Mucosa of stomach (tissue), 1 donor: ENCODE data around the gene POLA1.

Experiments used
- H3K27me3 ChIP-seq: one replicate; pipeline ENCODE4 v1.7.0; 2013; ENCODE audit warnings: mild to moderate bottlenecking, low read length; ENCODE audit not compliant: control insufficient read depth, insufficient read depth
- H3K36me3 ChIP-seq: one replicate; pipeline ENCODE4 v1.7.0; 2013; ENCODE audit warnings: low read length; ENCODE audit not compliant: control insufficient read depth, insufficient read depth
- H3K4me1 ChIP-seq: one replicate; pipeline ENCODE4 v1.7.0; 2013; ENCODE audit warnings: mild to moderate bottlenecking, low read length; ENCODE audit not compliant: control insufficient read depth, insufficient read depth
- H3K4me3 ChIP-seq: one replicate; pipeline ENCODE4 v1.7.0; 2013; ENCODE audit warnings: low read length
- H3K9ac ChIP-seq: one replicate; pipeline ENCODE4 v1.7.0; 2013; ENCODE audit warnings: mild to moderate bottlenecking, low read length, moderate library complexity
- H3K9me3 ChIP-seq: one replicate; pipeline ENCODE4 v1.7.0; 2013; ENCODE audit warnings: mild to moderate bottlenecking, low read length, moderate library complexity; ENCODE audit not compliant: control insufficient read depth
- donor health status: Pancreatic carcinoma.

The POLA1 gene

GRCh38 chrX:24661292-24661691 lies 32.4 kb upstream of the POLA1 start:
- no peaks in the 10 kb centered on the region for H3K4me1 ChIP-seq
- no peaks in the 10 kb centered on the region for H3K27me3 ChIP-seq
- no peaks in the 10 kb centered on the region for H3K9me3 ChIP-seq
- no peak overlapping the region for H3K9ac ChIP-seq
- no peak overlapping the region for H3K4me3 ChIP-seq
- H3K36me3 ChIP-seq: no peaks in the 10 kb centered on the region

- no peaks in the 10 kb centered on the region for H3K36me3 ChIP-seq
- no peaks in the 10 kb centered on the region for H3K4me1 ChIP-seq
- no peaks in the 10 kb centered on the region for H3K9me3 ChIP-seq
- H3K27me3 ChIP-seq: no peaks in the 10 kb centered on the region
- no peak overlapping the region for H3K9ac ChIP-seq
- no peak overlapping the region for H3K4me3 ChIP-seq
These were observed 31.4 kb upstream of the POLA1 start for GRCh38 chrX:24662352-24662751.

- no peaks in the 10 kb centered on the region for H3K36me3 ChIP-seq
- H3K4me3 ChIP-seq: no peak overlapping the region
- no peaks in the 10 kb centered on the region for H3K27me3 ChIP-seq
- no peaks in the 10 kb centered on the region for H3K4me1 ChIP-seq
- H3K9me3 ChIP-seq: no peaks in the 10 kb centered on the region
- H3K9ac ChIP-seq: no peak overlapping the region
These were observed 25.6 kb upstream of the POLA1 start for GRCh38 chrX:24668111-24668510.

GRCh38 chrX:24672701-24673190 lies 21.0 kb upstream of the POLA1 start:
- Histone ChIP-seq H3K4me1 (no peaks in the 10 kb centered on the region), H3K9ac (no peak overlapping the region), H3K4me3 (no peak overlapping the region)

GRCh38 chrX:24673424-24673823 lies 20.3 kb upstream of the POLA1 start:
- Histone ChIP-seq H3K4me3 (no peak overlapping the region), H3K36me3 (no peaks in the 10 kb centered on the region), H3K9me3 (no peaks in the 10 kb centered on the region), H3K9ac (no peak overlapping the region), H3K27me3 (no peaks in the 10 kb centered on the region), H3K4me1 (no peaks in the 10 kb centered on the region)

More at GRCh38 chrX:24672701-24673190, 21.0 kb upstream of the POLA1 start:
- H3K27me3 ChIP-seq: no peaks in the 10 kb centered on the region
- no peaks in the 10 kb centered on the region for H3K9me3 ChIP-seq
- H3K36me3 ChIP-seq: no peaks in the 10 kb centered on the region

- no peak overlapping the region for H3K4me3 ChIP-seq
- no peaks in the 10 kb centered on the region for H3K4me1 ChIP-seq
- H3K27me3 ChIP-seq: no peaks in the 10 kb centered on the region
- H3K9me3 ChIP-seq: no peaks in the 10 kb centered on the region
- H3K9ac ChIP-seq: no peak overlapping the region
- H3K36me3 ChIP-seq: no peaks in the 10 kb centered on the region
These were observed 17.2 kb upstream of the POLA1 start for GRCh38 chrX:24676403-24677024.

- no peaks in the 10 kb centered on the region for H3K4me1 ChIP-seq
- no peak overlapping the region for H3K4me3 ChIP-seq
- H3K36me3 ChIP-seq: no peaks in the 10 kb centered on the region
- no peaks in the 10 kb centered on the region for H3K27me3 ChIP-seq
- no peaks in the 10 kb centered on the region for H3K9me3 ChIP-seq
- H3K9ac ChIP-seq: no peak overlapping the region
These were observed 10.8 kb upstream of the POLA1 start for GRCh38 chrX:24682739-24683432.

GRCh38 chrX:24684048-24684447 lies 9.7 kb upstream of the POLA1 start:
- no peaks in the 10 kb centered on the region for H3K36me3 ChIP-seq
- no peaks in the 10 kb centered on the region for H3K27me3 ChIP-seq
- no peak overlapping the region for H3K9ac ChIP-seq
- no peak overlapping the region for H3K4me3 ChIP-seq
- no peaks in the 10 kb centered on the region for H3K9me3 ChIP-seq
- no peaks in the 10 kb centered on the region for H3K4me1 ChIP-seq

- H3K9ac ChIP-seq: no peak overlapping the region
- no peaks in the 10 kb centered on the region for H3K4me1 ChIP-seq
- no peaks in the 10 kb centered on the region for H3K9me3 ChIP-seq
- H3K27me3 ChIP-seq: no peaks in the 10 kb centered on the region
- H3K36me3 ChIP-seq: no peaks in the 10 kb centered on the region
- H3K4me3 ChIP-seq: no peak overlapping the region
These were observed 1.4 kb upstream of the POLA1 start for GRCh38 chrX:24692305-24692704.

GRCh38 chrX:24694825-24695224 lies 1.1 kb downstream of the POLA1 start:
- H3K36me3 ChIP-seq: no peaks in the 10 kb centered on the region
- H3K4me3 ChIP-seq: no peak overlapping the region
- no peaks in the 10 kb centered on the region for H3K9me3 ChIP-seq
- H3K9ac ChIP-seq: no peak overlapping the region
- H3K4me1 ChIP-seq: no peaks in the 10 kb centered on the region
- no peaks in the 10 kb centered on the region for H3K27me3 ChIP-seq

GRCh38 chrX:24696294-24696693 lies 2.6 kb downstream of the POLA1 start:
- H3K4me1 ChIP-seq: no peaks in the 10 kb centered on the region
- H3K36me3 ChIP-seq: no peaks in the 10 kb centered on the region
- H3K9me3 ChIP-seq: no peaks in the 10 kb centered on the region
- no peak overlapping the region for H3K4me3 ChIP-seq
- no peak overlapping the region for H3K9ac ChIP-seq
- no peaks in the 10 kb centered on the region for H3K27me3 ChIP-seq

GRCh38 chrX:24702362-24703184 lies 8.9 kb downstream of the POLA1 start:
- Histone ChIP-seq H3K4me3 (no peak overlapping the region), H3K9ac (no peak overlapping the region), H3K36me3 (no peaks in the 10 kb centered on the region), H3K27me3 (no peaks in the 10 kb centered on the region), H3K4me1 (no peaks in the 10 kb centered on the region), H3K9me3 (no peaks in the 10 kb centered on the region)
